GM12878 (cell line): ENCODE data around the gene KLKB1. TPM values are rescaled to one million over a fixed set of nuclear protein-coding genes. Genes with fewer than 3 reads are reported as not detected.
"Not testable (repeated sequence)": the region's sequence is repeated elsewhere in the genome, so short reads cannot be mapped to it uniquely, and the experiment has no call there.

ENCODE experiments used
- ATAC-seq: fragments of 200-7000 bp; cut with Tn5 transposase; 3 replicates; pipeline ENCODE4 v1.9.1; 2020; ENCODE audit warnings: mild to moderate bottlenecking, moderate library complexity
- BruUV-seq: library from RNA; stranded (reverse); fragments of 400-500 nt; replicated peaks from 2 replicates; lab custom pipeline; 2021; lab: Mats Ljungman, UMichigan
- CTCF ChIA-PET: fragments of 300-600 bp; sonication (Branson Sonifier 250); formaldehyde crosslinking; extraction: SDS; loops from one replicate; lab custom pipeline; 2021; ENCODE audit warnings: inconsistent platforms; lab: Yijun Ruan, JAX
- POLR2A ChIA-PET: fragments of 350-600 bp; formaldehyde crosslinking; extraction: SDS; loops from one replicate; lab custom pipeline; 2021; ENCODE audit warnings: inconsistent platforms; lab: Charles Lee
- RAD21 ChIA-PET: fragments of 300-600 bp; sonication (Branson Sonifier 250); formaldehyde crosslinking; loops from one replicate; lab custom pipeline; 2023; ENCODE audit warnings: antibody characterized with exemption; ENCODE audit not compliant: unreplicated experiment; lab: Charles Lee
- SMC1A ChIA-PET: fragments of 300-600 bp; sonication (Branson Sonifier 250); formaldehyde crosslinking; loops from one replicate; lab custom pipeline; 2023; ENCODE audit not compliant: unreplicated experiment, uncharacterized antibody; lab: Charles Lee
- DNase-seq: peaks from one replicate; pipeline ENCODE4 v3.0.0-alpha.2; 2011; ENCODE audit warnings: low read depth, low spot score
- FAIRE-seq: peaks from 3 replicates; lab custom pipeline; 2011; peaks lifted over from hg19 to GRCh38; lab: Jason Lieb, UNC
- H2AFZ ChIP-seq: 2 replicates; pipeline ENCODE4 v1.6.0; 2011; ENCODE audit warnings: low read depth, low read length, control low read depth; ENCODE audit not compliant: control insufficient read depth
- H3K27ac ChIP-seq: 2 replicates; pipeline ENCODE4 v1.5.1; 2011; ENCODE audit warnings: control low read depth; ENCODE audit not compliant: control insufficient read depth, insufficient read depth
- H3K27me3 ChIP-seq, 2 experiments: replicated peaks in 1 of 2; 2 replicates each; pipeline versions ENCODE4 v1.6.0 to v1.6.1; 2011; ENCODE audit warnings: low read length in 1 of 2; ENCODE audit not compliant: control insufficient read depth in 2 of 2, insufficient read depth in 2 of 2
- H3K36me3 ChIP-seq, 2 experiments: 2 replicates each; pipeline ENCODE4 v1.5.1; 2011; ENCODE audit warnings: low read length in 1 of 2; ENCODE audit not compliant: control insufficient read depth in 2 of 2, insufficient read depth in 2 of 2
- H3K4me1 ChIP-seq: 2 replicates; pipeline ENCODE4 v1.6.1; 2011; ENCODE audit warnings: mild to moderate bottlenecking, low read length, moderate library complexity, mixed read lengths; ENCODE audit not compliant: control insufficient read depth, insufficient read depth
- H3K4me2 ChIP-seq: 2 replicates; pipeline ENCODE4 v1.6.0; 2011; ENCODE audit warnings: control low read depth; ENCODE audit not compliant: control insufficient read depth, insufficient read depth
- H3K4me3 ChIP-seq: fragments of 200-600 bp; sonication (generic); 2 replicates; pipeline ENCODE4 v1.5.1; 2016
- H3K79me2 ChIP-seq: 2 replicates; pipeline ENCODE4 v1.6.0; 2011; ENCODE audit warnings: low read length; ENCODE audit not compliant: control insufficient read depth, insufficient read depth
- H3K9ac ChIP-seq: 2 replicates; pipeline ENCODE4 v1.8.0; 2011; ENCODE audit warnings: low read length, control low read depth, mixed read lengths; ENCODE audit not compliant: control insufficient read depth, insufficient read depth
- H3K9me3 ChIP-seq: replicated peaks from 3 replicates; pipeline ENCODE4 v1.5.1; 2011; ENCODE audit warnings: mild to moderate bottlenecking, low read length; ENCODE audit not compliant: control insufficient read depth, insufficient read depth
- H4K20me1 ChIP-seq: 2 replicates; pipeline ENCODE4 v1.6.0; 2011; ENCODE audit not compliant: control insufficient read depth, insufficient read depth
- CBX3 ChIP-seq: fragments of 200-600 bp; sonication (generic); IDR thresholded peaks from 2 replicates; pipeline ENCODE4 v1.6.1; 2016; ENCODE audit warnings: low read depth, borderline replicate concordance
- EP300 ChIP-seq, 2 experiments: fragments of 150-350 bp in 1 of 2; IDR thresholded peaks; 2 replicates each; pipeline ENCODE4 v1.6.1; 2011 to 2012; ENCODE audit warnings: low read depth in 2 of 2, low read length in 2 of 2, borderline replicate concordance in 1 of 2, improper control_type of control experiment in 1 of 2, inconsistent platforms in 1 of 2; ENCODE audit not compliant: control insufficient read depth in 1 of 2
- PML ChIP-seq: IDR thresholded peaks from 2 replicates; pipeline ENCODE4 v1.6.1; 2012; ENCODE audit warnings: low read length, inconsistent platforms
- POLR2AphosphoS2 ChIP-seq: IDR thresholded peaks from 2 replicates; pipeline ENCODE4 v1.6.1; 2011; ENCODE audit warnings: low read depth, mild to moderate bottlenecking, low read length, improper control_type of control experiment, moderate library complexity
- WGBS: methylation state at CpG from one replicate; pipeline ENCODE4 v1.1.6; 2016; ENCODE audit warnings: low lambda C conversion rate; ENCODE audit not compliant: insufficient replicate concordance, insufficient coverage; ENCODE audit errors: missing lambda C conversion rate; 5-methylcytosine and 5-hydroxymethylcytosine counted together
- in situ Hi-C: fragments of 300-500 bp; cut with MboI; formaldehyde crosslinking; loops from 9 replicates; pipeline ENCODE4 v1.14.3; 2018; ENCODE audit warnings: mixed read lengths
- intact Hi-C: fragments of 100-400 bp; cut with micrococcal nuclease; formaldehyde crosslinking; loops from one replicate; pipeline ENCODE4 v1.14.2; 2022; ENCODE audit not compliant: unreplicated experiment
- polyA plus RNA-seq, 11 experiments: library from polyadenylated mRNA; depleted of rRNA in 4 of 11; unstranded in 6 of 11; stranded (reverse) in 5 of 11; fragments of >200 nt; fragmentation: Nextera tagmentation in 4 of 11; fragmentation: Illumina TruSeq in 1 of 11; extraction: Ambion mirVana in 4 of 11; extraction: Trizol in 1 of 11; gene quantifications; 1 replicate in 1 of 11; 2 replicates in 10 of 11; pipeline versions ENCODE4 v1.2.1 to v1.2.3, GENCODE V29; 2011 to 2016; ENCODE audit warnings: inconsistent platforms in 2 of 11, missing spikeins in 2 of 11, low read depth in 1 of 11
- total RNA-seq, 4 experiments: library from RNA; depleted of rRNA in 3 of 4; stranded (reverse); fragments of >200 nt in 3 of 4; fragmentation: Illumina TruSeq in 1 of 4; extraction: Trizol in 1 of 4; gene quantifications; 2 replicates each; pipeline versions ENCODE4 v1.2.1 to v1.2.3, GENCODE V29; 2013 to 2021
- TF ChIP-seq, protein P1 (sequence below): IDR thresholded peaks from 2 replicates; pipeline ENCODE4 v1.6.1; 2012; ENCODE audit warnings: improper control_type of control experiment, low read depth, low read length; ENCODE audit not compliant: insufficient replicate concordance
- TF ChIP-seq, protein P2 (sequence below): fragments of 450-650 bp; IDR thresholded peaks from 2 replicates; pipeline ENCODE4 v1.6.1; 2016; ENCODE audit warnings: mild to moderate bottlenecking

Gene KLKB1
- total and polyA plus RNA-seq, 10 of the 15 experiments (the other 5 are each of a cell fraction or from before 2014, with no cell fraction given), result 0.04 TPM; not detected in 9

GRCh38 chr4:186260504-186261448 lies 33.5 kb downstream of the KLKB1 start (continued):
- TF ChIP-seq, protein P1, sequence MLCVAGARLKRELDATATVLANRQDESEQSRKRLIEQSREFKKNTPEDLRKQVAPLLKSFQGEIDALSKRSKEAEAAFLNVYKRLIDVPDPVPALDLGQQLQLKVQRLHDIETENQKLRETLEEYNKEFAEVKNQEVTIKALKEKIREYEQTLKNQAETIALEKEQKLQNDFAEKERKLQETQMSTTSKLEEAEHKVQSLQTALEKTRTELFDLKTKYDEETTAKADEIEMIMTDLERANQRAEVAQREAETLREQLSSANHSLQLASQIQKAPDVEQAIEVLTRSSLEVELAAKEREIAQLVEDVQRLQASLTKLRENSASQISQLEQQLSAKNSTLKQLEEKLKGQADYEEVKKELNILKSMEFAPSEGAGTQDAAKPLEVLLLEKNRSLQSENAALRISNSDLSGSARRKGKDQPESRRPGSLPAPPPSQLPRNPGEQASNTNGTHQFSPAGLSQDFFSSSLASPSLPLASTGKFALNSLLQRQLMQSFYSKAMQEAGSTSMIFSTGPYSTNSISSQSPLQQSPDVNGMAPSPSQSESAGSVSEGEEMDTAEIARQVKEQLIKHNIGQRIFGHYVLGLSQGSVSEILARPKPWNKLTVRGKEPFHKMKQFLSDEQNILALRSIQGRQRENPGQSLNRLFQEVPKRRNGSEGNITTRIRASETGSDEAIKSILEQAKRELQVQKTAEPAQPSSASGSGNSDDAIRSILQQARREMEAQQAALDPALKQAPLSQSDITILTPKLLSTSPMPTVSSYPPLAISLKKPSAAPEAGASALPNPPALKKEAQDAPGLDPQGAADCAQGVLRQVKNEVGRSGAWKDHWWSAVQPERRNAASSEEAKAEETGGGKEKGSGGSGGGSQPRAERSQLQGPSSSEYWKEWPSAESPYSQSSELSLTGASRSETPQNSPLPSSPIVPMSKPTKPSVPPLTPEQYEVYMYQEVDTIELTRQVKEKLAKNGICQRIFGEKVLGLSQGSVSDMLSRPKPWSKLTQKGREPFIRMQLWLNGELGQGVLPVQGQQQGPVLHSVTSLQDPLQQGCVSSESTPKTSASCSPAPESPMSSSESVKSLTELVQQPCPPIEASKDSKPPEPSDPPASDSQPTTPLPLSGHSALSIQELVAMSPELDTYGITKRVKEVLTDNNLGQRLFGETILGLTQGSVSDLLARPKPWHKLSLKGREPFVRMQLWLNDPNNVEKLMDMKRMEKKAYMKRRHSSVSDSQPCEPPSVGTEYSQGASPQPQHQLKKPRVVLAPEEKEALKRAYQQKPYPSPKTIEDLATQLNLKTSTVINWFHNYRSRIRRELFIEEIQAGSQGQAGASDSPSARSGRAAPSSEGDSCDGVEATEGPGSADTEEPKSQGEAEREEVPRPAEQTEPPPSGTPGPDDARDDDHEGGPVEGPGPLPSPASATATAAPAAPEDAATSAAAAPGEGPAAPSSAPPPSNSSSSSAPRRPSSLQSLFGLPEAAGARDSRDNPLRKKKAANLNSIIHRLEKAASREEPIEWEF, result no peak
- no peak for TF ChIP-seq CBX3
- TF ChIP-seq, protein P2, sequence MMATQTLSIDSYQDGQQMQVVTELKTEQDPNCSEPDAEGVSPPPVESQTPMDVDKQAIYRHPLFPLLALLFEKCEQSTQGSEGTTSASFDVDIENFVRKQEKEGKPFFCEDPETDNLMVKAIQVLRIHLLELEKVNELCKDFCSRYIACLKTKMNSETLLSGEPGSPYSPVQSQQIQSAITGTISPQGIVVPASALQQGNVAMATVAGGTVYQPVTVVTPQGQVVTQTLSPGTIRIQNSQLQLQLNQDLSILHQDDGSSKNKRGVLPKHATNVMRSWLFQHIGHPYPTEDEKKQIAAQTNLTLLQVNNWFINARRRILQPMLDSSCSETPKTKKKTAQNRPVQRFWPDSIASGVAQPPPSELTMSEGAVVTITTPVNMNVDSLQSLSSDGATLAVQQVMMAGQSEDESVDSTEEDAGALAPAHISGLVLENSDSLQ, result no peak
- TF ChIP-seq, all 136 proteins: peak for 0

GRCh38 chr4:186264660-186265059 lies 37.4 kb downstream of the KLKB1 start:
- no peak for DNase-seq
- FAIRE-seq, result no peak
- RAD21 ChIA-PET, result no interaction called here
- Histone ChIP-seq H3K9me3 (no peaks in the 10 kb centered on the region), H3K27me3 (no peaks in the 10 kb centered on the region; a peak in 1 of 4 replicates), H3K4me2 (no peak overlapping the region), H3K27ac (no peak overlapping the region), H4K20me1 (no peaks in the 10 kb centered on the region), H3K36me3 (no peaks in the 10 kb centered on the region), H3K4me3 (no peak overlapping the region), H3K9ac (no peak overlapping the region), H3K79me2 (no peaks in the 10 kb centered on the region), H3K4me1 (no peaks in the 10 kb centered on the region), H2AFZ (no peak overlapping the region)
- no peak for ATAC-seq
- no peak for TF ChIP-seq EP300 (IDR thresholded peaks at IDR 0.05; ENCODE audit: borderline replicate concordance in 1 of 2, control insufficient read depth in 1 of 2, low read depth in 2 of 2, low read length in 2 of 2)
- TF ChIP-seq PML, result no peak
- TF ChIP-seq POLR2AphosphoS2, result no peak
- intact Hi-C loops (no loop called here), in situ Hi-C loops (no loop called here)
- CTCF ChIA-PET, result no interaction called here
- WGBS, result 6% methylated on average over 7 of the region's 7 CpGs
- BruUV-seq, result no TSS peak
- SMC1A ChIA-PET, result interaction anchor here (1.2 kb wide), 1 partner anchor 31 kb away, joined by 3 read pairs; no protein-coding TSS in a partner anchor
- POLR2A ChIA-PET, result no interaction called here

DNA sequence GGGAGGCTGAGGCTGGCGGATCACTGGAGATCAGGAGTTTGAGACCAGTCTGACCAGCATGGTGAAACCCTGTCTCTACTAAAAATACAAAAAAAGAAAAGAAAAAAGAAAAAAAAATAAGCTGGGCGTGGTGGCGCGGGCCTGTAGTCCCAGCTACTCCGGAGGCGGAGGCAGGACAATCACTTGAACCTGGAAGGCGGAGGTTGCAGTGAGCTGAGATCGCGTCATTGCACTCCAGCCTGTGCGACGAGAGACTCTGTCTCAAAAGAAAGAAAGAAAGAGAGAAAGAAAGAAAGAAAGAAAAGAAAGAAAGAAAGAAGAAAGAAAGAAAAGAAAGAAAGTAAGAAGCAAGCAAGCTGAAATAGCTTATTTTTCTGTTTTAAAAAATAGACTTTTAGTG lies 37.9 kb downstream of the KLKB1 start:
- H3K4me1 ChIP-seq, H3K9me3 ChIP-seq, H3K27me3 ChIP-seq, H3K27ac ChIP-seq, H3K4me3 ChIP-seq, RAD21 ChIA-PET, H3K4me2 ChIP-seq, H3K36me3 ChIP-seq, intact Hi-C loops, CTCF ChIA-PET, BruUV-seq, H3K79me2 ChIP-seq, DNase-seq, H4K20me1 ChIP-seq, H3K9ac ChIP-seq, FAIRE-seq, ATAC-seq, in situ Hi-C loops, H2AFZ ChIP-seq, POLR2A ChIA-PET: not testable (repeated sequence)
- SMC1A ChIA-PET, result interaction anchor here (1.2 kb wide), 1 partner anchor 30 kb away, joined by 3 read pairs; no protein-coding TSS in a partner anchor
- WGBS, result 66% methylated on average over 8 of the region's 11 CpGs
